Right lung (tissue), 5 donors: ENCODE results near the gene PLPPR1. TPM values are rescaled to one million over a fixed set of nuclear protein-coding genes. Genes with fewer than 3 reads are reported as not detected.
"Not testable (repeated sequence)": the region's sequence is repeated elsewhere in the genome, so short reads cannot be mapped to it uniquely, and the experiment has no call there.

ENCODE experiments used
- DNase-seq, 2 donors: peaks; one replicate each; pipeline ENCODE4 v3.0.0-alpha.2; 2013
- polyA plus RNA-seq, 5 donors: library from polyadenylated mRNA; unstranded; fragments of 120-200 nt; gene quantifications; one replicate each; pipeline versions ENCODE4 v1.2.1 to v1.2.3, GENCODE V29; 2013; ENCODE audit warnings: inconsistent platforms in 1 of 5, low replicate concordance in 1 of 5; ENCODE audit not compliant: insufficient read length in 5 of 5, insufficient read depth in 1 of 5

Gene PLPPR1
- polyA plus RNA-seq, 5 donors = 18.2 to 24.7 (median 21.6) TPM

DNA sequence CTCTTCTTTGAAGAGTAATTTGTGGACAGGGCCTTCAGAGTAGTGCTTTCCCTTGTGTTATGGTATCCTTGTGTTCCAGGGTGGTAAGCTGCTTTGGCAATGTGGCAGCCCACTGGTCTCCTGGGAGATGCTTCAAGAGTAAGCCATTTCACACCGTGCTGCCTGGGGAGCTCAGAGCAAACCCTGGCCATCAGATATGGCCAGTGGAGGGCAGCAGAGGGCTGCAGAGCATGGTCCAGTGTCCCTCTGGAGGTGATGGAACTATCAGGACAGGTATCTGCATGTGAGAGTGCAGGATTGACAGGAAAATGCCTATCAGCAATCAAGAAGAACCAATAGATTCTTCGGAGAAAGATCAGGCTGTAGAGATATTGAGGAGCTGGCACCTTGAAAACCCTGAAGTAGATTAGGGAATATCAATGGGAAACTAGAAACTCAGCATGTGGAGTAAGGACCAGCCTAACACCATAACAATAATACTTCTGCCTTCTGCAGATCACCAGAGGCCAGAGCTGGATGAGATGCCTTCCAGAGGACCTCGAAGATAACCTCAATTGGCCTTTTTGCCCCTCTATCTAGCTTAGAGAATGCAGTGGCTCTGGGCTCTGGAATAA is 90.8 kb downstream of the PLPPR1 start:
- peak; percentile 11 to 20 for DNase-seq

DNA sequence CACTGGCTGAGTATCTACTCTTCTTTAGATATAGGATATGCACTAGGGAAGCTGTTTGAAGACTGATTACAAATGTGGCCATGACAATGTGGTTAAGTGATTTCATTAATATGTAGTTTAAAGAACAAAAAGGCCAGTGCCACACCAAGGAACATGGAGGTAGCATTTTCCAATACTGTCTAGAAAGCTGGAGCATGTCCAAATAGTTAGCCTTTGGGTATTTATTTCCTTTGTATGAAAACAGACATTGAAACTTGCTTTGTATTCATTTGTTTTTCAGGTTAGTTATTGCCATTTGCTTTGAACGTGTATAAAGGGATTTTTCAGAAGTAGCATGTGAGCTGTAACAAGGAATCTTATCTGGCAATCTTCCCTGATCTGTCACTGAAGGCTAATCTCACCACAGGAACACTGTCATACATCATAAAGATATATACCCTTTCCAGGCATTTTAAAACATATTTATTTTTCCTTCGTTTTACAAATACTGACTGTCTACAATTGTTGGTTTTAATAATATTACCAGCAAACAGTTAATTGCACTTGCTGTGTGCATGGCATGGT is 93.4 kb downstream of the PLPPR1 start:
- no peak for DNase-seq

DNA sequence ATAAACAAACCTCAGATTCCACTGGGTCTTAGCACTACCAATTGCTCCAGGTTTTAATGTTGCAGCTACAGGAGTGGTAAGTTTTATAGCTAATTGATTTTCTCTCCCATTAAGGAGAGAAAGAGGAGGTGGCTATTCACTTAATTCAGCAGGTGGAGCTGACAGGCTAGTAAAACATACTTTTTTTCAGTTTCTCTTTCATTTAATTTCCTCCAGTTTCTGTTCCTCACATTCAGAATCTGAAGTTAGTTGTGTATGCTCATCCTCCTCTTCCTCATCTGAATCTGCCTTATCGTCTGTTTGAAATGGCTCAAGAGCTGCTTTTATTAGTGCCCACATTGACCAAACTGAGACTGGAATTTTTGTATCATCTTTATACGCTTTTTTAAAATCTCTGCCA is 98.0 kb downstream of the PLPPR1 start:
- no peak for DNase-seq

DNA sequence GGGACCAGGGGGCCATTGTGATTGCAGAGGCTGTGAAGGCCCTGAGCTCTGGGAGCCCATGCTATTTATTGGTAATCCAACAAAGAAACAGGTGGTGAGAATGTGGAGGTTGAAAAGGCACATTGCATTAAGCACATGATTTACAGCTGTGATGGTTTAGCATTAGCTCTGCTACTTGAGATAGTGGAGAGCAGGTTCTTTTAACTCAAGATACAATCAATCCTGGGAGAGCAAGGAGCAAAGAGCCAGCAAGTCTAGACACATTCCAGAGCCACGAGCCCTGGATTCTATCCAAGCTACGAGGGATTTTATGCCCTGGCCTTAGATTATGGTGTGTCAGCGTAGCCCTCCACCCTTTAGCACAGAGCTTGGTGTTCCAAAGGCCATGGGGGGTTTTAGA is 98.8 kb downstream of the PLPPR1 start:
- not testable (repeated sequence) for DNase-seq

DNA sequence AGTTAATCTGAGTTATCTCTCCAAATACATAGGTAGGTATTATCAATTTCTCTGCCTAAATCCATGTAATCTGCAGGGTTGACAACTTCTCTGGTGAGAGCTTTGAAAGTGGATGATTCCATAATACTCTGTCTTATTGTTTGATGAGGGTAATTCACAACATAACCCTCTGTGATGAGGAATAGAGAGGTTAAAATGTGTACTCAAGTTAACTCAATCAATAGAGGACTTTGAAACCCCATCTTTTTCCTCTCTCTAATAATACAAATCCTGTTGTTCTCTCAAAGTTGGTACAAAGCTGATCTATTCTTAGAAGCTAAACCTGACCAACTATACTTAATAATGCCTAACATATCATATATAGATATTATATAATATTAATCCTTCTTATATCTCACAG is 100.1 kb downstream of the PLPPR1 start:
- DNase-seq = no peak

DNA sequence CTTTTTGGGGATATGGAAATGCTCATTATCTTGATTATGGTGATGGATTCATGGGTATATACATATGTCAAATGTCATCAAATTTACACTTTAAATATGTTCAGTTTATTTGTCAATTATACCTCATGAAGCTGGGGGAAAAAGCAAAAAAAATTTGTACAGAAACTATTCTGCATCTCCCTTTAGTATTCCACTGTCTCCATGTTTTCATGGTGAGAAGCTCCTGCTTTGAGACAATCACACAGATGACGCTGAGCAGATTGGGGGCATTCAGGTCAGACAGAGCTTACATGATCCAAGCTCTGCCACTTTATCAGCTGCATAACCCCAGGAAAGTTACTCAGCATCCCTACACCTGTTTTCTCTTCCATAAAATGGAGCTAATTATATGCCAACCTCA is 101.5 kb downstream of the PLPPR1 start:
- no peak for DNase-seq

DNA sequence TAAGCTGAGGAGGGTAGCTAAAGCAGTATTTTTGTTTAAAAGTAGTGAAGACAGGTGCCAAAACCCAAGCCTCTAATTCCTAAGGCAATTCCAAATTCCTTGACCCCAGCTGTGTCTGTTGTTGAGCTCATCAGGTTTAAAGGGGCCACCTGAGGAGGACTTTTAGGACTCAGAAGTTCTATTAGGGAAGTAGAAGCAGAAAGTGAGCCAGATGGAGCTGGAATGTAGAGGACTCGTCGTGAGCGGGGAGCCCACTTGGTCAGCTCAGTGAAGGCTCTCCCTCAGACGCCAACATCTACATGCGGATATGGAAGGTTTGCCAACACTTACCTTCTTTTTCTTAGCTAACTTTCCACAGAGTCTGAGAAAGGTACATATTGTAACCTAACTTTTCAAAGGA is 102.8 kb downstream of the PLPPR1 start:
- no peak for DNase-seq

DNA sequence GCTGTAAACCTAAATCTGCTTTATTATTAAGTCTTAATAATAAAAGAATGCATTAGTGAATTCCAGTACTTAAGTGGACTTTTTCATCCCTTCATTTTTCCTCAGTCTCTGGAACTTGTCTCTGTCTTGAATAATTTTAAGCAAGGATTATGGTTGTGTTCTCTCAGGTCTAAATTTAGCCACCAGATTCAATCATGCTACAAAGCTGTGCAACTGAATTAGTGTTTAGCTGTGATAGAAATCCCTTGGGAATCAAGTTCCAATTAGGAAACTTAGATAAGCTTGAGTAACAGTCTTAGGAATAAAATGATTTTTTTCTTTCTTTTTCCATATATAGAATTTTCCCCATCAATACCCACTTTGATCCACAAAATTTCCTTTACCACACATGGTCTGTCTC is 104.3 kb downstream of the PLPPR1 start:
- DNase-seq = no peak

DNA sequence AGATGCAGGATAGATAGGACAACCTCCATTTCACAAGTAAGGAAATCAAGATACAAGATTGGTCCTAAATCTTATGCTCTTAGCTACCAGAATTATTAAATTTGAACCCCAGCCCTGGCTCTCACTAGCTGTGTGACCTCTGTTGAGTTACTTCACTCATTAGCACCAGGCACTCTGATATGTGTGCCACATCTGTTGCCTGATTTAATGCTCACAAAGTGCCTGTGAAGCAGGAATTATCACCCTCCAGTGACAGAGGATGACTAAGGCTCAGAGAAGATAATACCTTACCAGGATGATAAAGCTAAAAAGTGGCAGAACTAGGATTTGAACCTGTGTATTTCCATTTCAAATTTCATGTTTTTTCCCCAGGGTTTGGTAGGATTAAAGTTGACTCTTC is 110.0 kb downstream of the PLPPR1 start:
- DNase-seq = no peak

DNA sequence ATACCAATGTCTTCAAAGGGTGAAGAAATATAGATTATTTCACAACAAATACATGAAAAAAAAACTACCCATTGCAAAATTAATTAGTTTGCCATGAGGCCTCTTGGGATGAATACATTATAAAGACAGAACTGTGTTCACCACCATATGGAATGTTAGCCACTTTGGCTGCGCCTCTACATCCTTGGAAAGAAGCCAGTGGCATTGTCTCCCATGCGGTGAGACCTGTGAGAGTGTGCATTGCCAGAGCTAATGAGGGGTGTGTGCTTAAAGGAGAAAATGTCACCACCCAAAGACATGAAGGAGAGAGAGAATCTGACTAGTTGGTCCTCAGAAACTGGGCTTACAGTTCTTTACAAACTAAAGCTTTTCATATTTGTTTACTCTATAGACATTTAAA is 110.6 kb downstream of the PLPPR1 start:
- DNase-seq = no peak

DNA sequence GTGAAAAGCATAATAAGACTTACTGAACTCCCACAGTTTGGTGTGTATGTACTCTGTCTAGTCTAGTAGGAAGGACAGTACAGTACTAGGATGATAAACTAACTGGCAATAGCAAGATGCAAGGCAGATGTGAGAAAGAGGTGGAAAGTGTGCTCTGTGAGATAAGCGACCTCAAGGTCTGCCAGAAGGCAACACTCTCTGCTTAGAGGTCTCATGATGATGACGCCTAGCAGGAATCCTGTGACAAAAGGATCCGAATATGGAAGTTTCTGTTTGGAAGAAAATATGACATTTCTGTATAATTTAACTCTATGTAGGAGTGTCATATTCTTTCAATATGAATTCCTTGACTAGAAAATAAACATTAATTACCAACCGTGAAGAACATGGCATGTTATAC is 112.2 kb downstream of the PLPPR1 start:
- no peak for DNase-seq

DNA sequence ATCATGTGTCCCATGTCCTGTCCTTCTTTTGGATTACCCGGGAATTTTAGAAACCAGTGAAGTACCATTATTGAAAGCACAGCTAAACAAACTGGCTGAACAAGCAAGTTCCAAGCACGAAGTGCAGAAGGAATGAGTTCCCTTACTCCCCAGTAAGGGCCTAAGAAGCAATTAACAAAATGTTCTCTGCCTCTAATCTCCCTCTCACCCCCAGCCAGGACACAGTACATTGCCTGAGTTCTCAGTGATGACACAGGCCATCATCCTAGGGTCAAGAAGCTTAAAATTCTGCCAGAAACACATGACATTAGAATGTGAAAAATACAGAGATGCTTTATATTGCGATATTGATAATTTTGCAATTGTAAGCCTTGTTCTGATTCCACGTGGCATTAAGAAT is 118.0 kb downstream of the PLPPR1 start:
- no peak for DNase-seq

DNA sequence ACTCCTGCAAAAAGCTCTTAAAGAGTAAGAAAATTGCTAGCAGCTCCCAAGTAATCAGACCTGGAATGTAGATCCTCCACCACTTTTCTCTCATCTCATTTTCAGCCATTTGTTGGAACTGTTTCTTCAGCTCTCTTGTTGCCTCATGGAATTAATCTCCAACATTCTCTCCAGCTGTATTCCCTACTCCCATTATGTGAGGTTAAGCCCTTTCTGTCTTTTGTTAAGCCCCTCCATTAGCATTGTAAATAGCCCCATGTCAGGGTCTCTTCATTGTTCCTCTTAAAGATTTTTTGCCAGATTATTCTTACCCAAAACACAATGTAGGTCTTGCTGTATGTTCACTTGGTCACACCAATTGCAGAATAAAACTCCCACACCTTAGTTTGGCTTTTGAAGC is 119.8 kb downstream of the PLPPR1 start:
- no peak for DNase-seq

DNA sequence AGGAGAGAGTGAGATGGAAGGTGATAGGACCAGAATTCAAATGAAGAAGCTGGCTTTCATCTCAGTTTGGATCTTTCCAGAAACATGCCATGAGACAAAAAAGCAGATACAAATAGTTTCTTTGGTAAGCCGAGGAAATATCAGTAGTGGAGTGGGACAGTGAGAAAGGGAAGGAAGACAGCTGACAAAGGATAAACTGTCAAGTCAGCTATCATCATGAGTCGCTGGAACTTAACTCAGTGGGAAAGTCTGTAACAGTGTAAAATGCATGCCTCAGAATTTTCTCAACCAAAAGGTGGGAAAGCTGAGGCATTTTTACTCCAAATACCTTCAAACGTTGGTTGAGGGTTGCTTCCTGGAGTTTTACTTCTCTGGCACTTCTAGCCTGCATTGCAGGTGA is 129.8 kb downstream of the PLPPR1 start:
- DNase-seq = no peak

DNA sequence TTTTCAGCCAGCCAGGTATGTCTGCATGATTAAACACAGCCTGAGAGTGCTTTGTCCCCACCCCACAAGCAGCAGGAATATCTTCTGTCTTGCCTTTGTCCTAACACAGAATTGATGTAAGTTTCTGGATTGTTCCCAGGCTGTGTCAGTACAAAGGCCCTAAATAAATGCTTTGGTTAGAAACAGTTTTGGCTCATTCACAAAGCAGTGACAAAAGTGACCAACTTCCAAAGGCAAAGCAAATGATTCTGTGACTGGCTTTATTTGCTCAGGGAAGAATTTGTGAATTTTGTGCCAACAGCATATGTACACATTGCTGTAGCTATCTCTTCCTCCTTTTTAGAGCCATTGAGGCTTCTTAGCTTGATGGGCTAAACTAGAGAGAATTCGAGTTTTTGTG is 133.7 kb downstream of the PLPPR1 start:
- no peak for DNase-seq

DNA sequence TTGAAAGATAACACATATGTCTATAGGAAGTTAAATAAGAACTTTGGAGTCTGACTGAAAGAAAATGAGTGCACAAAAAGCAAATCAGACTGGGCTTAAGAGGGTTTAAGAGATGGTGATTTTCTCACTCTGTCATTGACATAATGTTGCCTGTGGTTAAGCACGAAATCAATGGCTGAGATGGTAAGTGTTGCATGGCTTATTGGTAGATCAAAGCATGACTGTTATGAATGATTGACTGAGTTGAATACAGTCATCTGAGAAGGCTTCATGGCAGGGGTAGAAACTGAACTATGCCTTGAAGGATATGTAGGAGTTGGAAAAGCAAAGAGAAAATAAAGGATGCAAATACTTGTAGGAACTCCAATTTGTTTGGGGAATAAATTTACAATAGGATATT is 136.6 kb downstream of the PLPPR1 start:
- no peak for DNase-seq

DNA sequence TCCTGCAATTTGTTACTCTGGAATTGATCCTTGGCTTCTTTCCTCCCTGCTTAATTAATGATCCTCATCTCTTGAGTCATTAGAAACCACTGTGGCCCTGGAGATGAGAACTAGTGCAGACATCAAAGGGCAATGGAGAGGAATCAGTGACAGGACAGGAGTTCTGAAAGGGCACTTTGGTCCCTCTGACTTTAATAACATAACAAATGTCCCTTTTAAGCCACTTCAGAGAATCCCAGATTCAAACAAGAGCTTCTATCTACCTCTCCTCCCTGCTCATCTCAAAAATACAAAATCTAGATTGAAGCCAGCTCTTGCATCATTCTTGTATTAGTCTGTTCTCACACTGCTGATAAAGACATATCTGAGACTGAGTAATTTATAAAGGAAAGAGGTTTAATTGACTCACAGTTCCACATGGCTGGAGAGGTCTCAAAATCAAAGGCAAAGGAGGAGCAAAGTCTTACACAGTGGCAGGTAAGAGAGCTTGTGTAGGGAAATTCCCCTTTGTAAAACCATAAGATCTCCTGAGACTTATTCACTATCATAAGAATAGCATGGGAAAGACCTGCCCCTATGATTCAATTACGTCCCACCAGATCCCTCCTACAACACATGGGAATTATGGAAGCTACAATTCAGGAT is 139.1 kb downstream of the PLPPR1 start:
- DNase-seq = no peak

DNA sequence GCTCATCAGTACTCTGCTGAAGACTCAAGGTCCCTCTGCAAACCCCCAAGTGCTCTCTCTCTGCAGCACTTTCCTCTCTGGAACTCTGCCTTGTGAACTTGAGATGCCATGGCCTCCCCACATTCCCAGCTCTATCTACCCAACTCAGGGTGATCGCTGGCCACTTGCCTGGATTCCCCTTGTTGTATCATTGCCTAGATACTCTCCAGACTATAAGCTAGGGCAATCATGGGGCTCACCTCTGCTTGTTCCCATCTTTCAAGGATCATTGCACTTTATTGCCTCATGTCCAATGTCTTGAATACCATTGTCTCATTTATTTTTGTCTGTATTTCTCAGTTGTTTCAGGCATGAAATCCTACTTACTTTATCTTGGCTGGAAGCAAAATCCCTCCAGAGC is 144.1 kb downstream of the PLPPR1 start:
- no peak for DNase-seq

DNA sequence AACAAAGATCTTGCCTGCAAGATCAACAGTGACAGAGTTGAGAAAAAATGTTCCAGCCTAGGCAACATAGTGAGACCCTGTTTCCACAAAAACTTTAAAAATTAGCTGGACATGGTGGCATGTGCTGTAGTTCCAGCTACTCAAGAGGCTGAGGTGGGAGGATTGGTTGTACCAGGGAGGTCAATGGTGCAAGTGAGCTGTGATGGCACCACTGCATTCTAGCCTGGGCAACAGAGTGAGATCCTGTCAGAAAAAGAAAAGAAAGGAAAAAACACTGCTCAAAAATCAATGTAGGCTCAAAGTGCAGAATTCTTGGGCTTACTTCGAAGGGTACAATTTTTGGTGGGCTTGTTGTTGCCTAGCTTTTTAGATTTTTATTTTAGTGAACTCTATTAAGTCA is 145.4 kb downstream of the PLPPR1 start:
- no peak for DNase-seq

DNA sequence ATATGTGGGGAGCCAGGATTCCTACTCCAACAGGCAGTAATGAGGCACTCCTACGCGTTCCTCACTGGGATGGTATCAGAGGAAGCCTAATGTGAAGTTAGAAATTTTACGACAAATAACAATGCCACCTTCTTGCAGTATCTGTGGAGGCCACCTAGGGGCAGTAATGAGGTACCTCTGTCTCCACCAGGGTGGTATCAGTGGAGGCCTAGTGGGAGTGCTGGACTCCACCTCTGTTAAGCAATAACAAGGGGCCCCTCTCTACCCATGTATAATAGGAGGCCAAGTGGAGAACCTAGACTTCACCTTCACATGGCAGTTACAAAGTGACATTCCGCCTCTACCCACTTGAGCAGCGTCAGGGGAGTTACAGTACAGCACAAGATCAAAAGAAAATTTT is 147.9 kb downstream of the PLPPR1 start:
- no peak for DNase-seq

DNA sequence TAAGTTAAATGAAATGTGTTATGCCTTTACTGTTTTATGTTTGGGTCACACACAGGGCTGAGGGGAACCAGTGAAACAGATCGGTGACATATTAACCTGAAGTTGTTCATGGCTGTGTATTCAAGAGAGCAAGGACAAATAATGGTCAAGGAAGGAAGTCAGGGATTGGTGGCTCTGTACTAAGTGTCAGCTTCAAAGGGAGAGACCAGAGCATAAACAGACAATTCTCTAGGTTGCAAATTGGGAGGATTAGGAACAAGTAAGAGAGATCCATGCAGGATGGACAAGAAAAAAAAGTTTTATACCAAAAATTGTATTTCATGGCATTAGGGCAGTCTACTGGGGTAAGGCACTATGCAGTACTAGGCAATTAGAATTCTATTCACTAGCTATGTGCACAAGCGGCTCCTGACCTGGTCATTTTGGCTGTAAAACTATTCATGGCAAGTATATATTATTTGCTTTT is 156.3 kb downstream of the PLPPR1 start:
- DNase-seq = no peak

DNA sequence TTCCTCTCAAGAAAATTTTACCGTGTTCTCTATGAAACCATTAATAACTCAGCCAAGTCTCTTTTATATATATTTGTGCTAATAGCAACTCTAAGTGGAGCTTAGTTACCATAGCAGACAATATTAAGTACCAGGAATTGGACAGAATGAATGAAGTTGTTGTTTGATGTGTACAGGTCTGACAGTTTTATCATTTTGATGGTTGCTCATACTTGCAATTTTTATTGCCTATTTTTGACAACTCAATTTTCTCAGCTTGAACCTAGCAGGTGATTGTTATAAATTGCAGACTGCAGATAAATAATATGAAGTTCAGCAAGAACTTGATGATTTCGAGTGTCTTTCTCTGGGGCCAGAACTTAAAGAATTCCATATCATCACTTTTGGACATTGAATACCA is 163.2 kb downstream of the PLPPR1 start:
- DNase-seq = no peak

DNA sequence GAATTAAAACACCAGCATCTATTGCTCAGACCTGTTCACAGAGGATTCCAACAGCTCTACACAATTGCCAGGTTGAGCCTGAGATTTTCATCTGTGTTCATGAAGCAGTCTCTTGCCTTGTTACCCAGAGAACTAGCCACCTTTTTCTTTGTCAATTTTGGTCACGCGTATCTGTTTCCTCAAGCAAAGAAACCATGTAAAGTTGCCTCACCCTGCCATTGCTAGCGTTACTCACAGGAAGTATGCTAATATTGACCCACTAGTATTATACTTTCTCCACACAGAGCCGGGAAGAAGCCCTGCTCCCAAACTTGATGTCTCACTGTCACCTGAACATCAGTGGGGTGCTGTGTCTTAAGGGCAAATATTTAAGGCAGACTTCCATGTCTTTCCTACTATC is 168.5 kb downstream of the PLPPR1 start:
- no peak for DNase-seq

DNA sequence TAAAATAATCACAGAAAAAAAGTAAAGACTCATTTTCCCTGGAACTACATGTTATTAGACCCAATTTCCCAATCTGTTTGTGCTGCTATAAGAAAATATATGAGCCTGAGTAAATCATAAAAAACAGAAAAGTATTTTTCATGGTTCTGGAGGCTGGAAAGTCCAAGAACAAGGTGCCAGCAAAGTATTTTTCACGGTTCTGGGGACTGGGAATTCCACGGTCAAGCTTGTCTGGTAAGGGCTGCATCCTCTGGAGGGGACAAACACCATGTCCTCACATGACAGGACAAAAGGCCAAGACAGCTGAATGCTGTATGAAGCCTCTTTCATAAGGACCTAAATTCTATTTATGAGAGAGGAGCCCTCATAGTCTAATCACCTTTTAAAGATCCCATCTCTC is 172.3 kb downstream of the PLPPR1 start:
- DNase-seq = no peak
